H1 (cell line): Measurements from ENCODE around the gene CPA3. TPM values are rescaled to one million over a fixed set of nuclear protein-coding genes. Genes with fewer than 3 reads are reported as not detected.

ENCODE experiments used
- BACH1 ChIP-seq: IDR thresholded peaks from 2 replicates; pipeline ENCODE4 v1.6.1; 2012; ENCODE audit warnings: low read length, improper control_type of control experiment
- CTCF ChIP-seq, 3 experiments: IDR thresholded peaks; 1 replicate in 2 of 3; 2 replicates in 1 of 3; pipeline versions ENCODE4 v1.5.1 to v1.6.1; 2011; ENCODE audit warnings: low read length in 3 of 3, mild to moderate bottlenecking in 3 of 3, inconsistent platforms in 2 of 3, low read depth in 1 of 3, moderate library complexity in 1 of 3; ENCODE audit not compliant: insufficient read depth in 1 of 3; ENCODE audit errors: control extremely low read depth in 1 of 3
- GTF2F1 ChIP-seq: IDR thresholded peaks from 2 replicates; pipeline ENCODE4 v1.6.1; 2012; ENCODE audit warnings: low read depth, low read length, improper control_type of control experiment, borderline replicate concordance
- HDAC6 ChIP-seq: IDR thresholded peaks from one replicate; pipeline ENCODE4 v1.7.1; 2012; ENCODE audit warnings: low read depth, mild to moderate bottlenecking, inconsistent platforms, low read length, moderate library complexity
- KDM5A ChIP-seq: fragments of 200-600 bp; IDR thresholded peaks from 2 replicates; pipeline ENCODE4 v1.7.1; 2012; ENCODE audit warnings: mild to moderate bottlenecking, low read length, inconsistent platforms, mixed read lengths
- POLR2A ChIP-seq, 2 experiments: IDR thresholded peaks; 1 replicate in 1 of 2; 2 replicates in 1 of 2; pipeline ENCODE4 v1.6.1; 2011; ENCODE audit warnings: low read depth in 2 of 2, low read length in 2 of 2, mild to moderate bottlenecking in 2 of 2; ENCODE audit errors: control extremely low read depth in 1 of 2
- SP4 ChIP-seq: IDR thresholded peaks from 2 replicates; pipeline ENCODE4 v1.6.1; 2012; ENCODE audit warnings: low read length, inconsistent platforms
- TBP ChIP-seq: IDR thresholded peaks from 2 replicates; pipeline ENCODE4 v1.6.1; 2011; ENCODE audit warnings: low read depth, low read length, improper control_type of control experiment
- polyA plus RNA-seq, 7 experiments: library from polyadenylated mRNA; depleted of rRNA in 3 of 7; stranded (reverse) in 5 of 7; unstranded in 2 of 7; fragments of >200 nt in 5 of 7; fragments of 200-250 nt in 2 of 7; gene quantifications; 1 replicate in 5 of 7; 2 replicates in 1 of 7; 4 replicates in 1 of 7; pipeline versions ENCODE4 v1.2.1 to v1.2.3, GENCODE V29; 2011 to 2013; ENCODE audit warnings: missing spikeins in 2 of 7, mixed read lengths in 2 of 7
- total RNA-seq: library from RNA; stranded (reverse); fragmentation: NEBNext Ultra II Directional; extraction: Animal tissue kit (Norgen Biotek cat#: 25700); gene quantifications from 2 replicates; pipeline ENCODE4 v1.2.1, GENCODE V29; 2021

The CPA3 gene
- total and polyA plus RNA-seq, 2 of the 8 experiments (the other 6 are each of a cell fraction or from before 2014, with no cell fraction given) = not detected

- TF ChIP-seq CTCF (IDR thresholded peaks at IDR 0.05; ENCODE audit: control extremely low read depth in 1 of 3, insufficient read depth in 1 of 3, low read depth in 1 of 3, low read length in 3 of 3) = no peak
- TF ChIP-seq SP4 = no peak
- no peak for TF ChIP-seq GTF2F1
- no peak for TF ChIP-seq KDM5A
- no peak for TF ChIP-seq TBP
- no peak for TF ChIP-seq BACH1
- TF ChIP-seq HDAC6 = no peak
- no peak for TF ChIP-seq POLR2A (IDR thresholded peaks at IDR 0.05; ENCODE audit: control extremely low read depth in 1 of 2, low read depth in 2 of 2, low read length in 2 of 2)
Measured at GRCh38 chr3:148848410-148848809, 16.7 kb upstream of the CPA3 start (continued).
